ENCODE data around the gene SSTR3.

GRCh38 chr22:37202001-37202555 is 10.2 kb downstream of the SSTR3 start:
- TF ChIP-seq CTCF (IDR thresholded peaks at IDR 0.05; ENCODE audit: insufficient read depth, low read length) = no peak
- TF ChIP-seq POLR2AphosphoS5 (IDR thresholded peaks at IDR 0.05; ENCODE audit: low read depth) = no peak
- no peak for TF ChIP-seq GABPA (IDR thresholded peaks at IDR 0.05; ENCODE audit: low read depth)
- no peak for TF ChIP-seq SPI1 (IDR thresholded peaks at IDR 0.05; ENCODE audit: borderline replicate concordance, low read depth)
- no peak for TF ChIP-seq REST (IDR thresholded peaks at IDR 0.05; ENCODE audit: insufficient replicate concordance, low read depth)

Data from HL-60 (cell line).